ENCODE results near the gene ZNF333. TPM values are rescaled to one million over a fixed set of nuclear protein-coding genes. Genes with fewer than 3 reads are reported as not detected.

The ZNF333 gene
- polyA plus RNA-seq, 3 donors = 7.6 to 43.0 (median 9.3) TPM

GRCh38 chr19:14731200-14731599, 41.4 kb downstream of the ZNF333 start:
- 93% methylated on average over 9 of the region's 10 CpGs for WGBS (ENCODE audit: insufficient coverage)
- Histone ChIP-seq H2AFZ (ENCODE audit: insufficient read depth, low read depth, low read length, poor library complexity, severe bottlenecking) (no peak overlapping the region), H3K27me3 (ENCODE audit: control insufficient read depth in 2 of 2, insufficient read depth in 2 of 2, low read length in 2 of 2) (no peaks in the 10 kb centered on the region), H3K4me3 (replicated peaks in 1 of 3; ENCODE audit: low read depth in 2 of 3, low read length in 3 of 3) (no peak overlapping the region), H3K27ac (ENCODE audit: low read depth in 1 of 2, low read length in 2 of 2) (no peak overlapping the region), H3K4me2 (replicated peaks; ENCODE audit: extremely low read depth, low read length, poor library complexity, severe bottlenecking) (no peak overlapping the region), H3K36me3 (replicated peaks in 1 of 2; ENCODE audit: control insufficient read depth in 1 of 2, insufficient read depth in 2 of 2, low read length in 2 of 2) (peaks cover 14 to 21% of the 10 kb centered on the region in 2 donors), H3K9me3 (replicated peaks in 1 of 2; ENCODE audit: control insufficient read depth in 1 of 2, insufficient read depth in 1 of 2, low read length in 2 of 2) (peaks cover 31 to 32% of the 10 kb centered on the region in 2 donors), H4K20me1 (ENCODE audit: insufficient read depth, low read length) (peaks cover 33% of the 10 kb centered on the region), H3K9ac (ENCODE audit: insufficient read depth, low read length, poor library complexity, severe bottlenecking) (no peak overlapping the region), H3K79me2 (ENCODE audit: insufficient read depth, low read length) (no peaks in the 10 kb centered on the region), H3K4me1 (ENCODE audit: control insufficient read depth in 1 of 2, insufficient read depth in 2 of 2, low read length in 2 of 2) (no peaks in the 10 kb centered on the region)
- intact Hi-C loops (cut with micrococcal nuclease) = no loop called here
- no peak for DNase-seq
- H3K27ac Mint-ChIP-seq = no peak overlapping the region
- H3K27me3 Mint-ChIP-seq (ENCODE audit: low read depth in 3 of 3) = peaks cover 0 to 1% (median 0%) of the 10 kb centered on the region in 3 donors
- H3K9me3 Mint-ChIP-seq = peaks cover 27 to 46% (median 41%) of the 10 kb centered on the region in 7 donors
- TF ChIP-seq CTCF (IDR thresholded peaks at IDR 0.05) = no peak
- no peak overlapping the region for H3K4me3 Mint-ChIP-seq
- H3K4me1 Mint-ChIP-seq = no peaks in the 10 kb centered on the region
- H3K36me3 Mint-ChIP-seq = peaks cover 12 to 20% of the 10 kb centered on the region in 2 donors

- H3K4me2 ChIP-seq (replicated peaks; ENCODE audit: extremely low read depth, low read length, poor library complexity, severe bottlenecking) = no peak overlapping the region
- no peaks in the 10 kb centered on the region for H3K4me1 Mint-ChIP-seq
- peaks cover 21 to 32% (median 29%) of the 10 kb centered on the region in 7 donors for H3K9me3 Mint-ChIP-seq
These were observed 42.7 kb downstream of the ZNF333 start for GRCh38 chr19:14732510-14732909.

More at GRCh38 chr19:14732510-14732909, 42.7 kb downstream of the ZNF333 start:
- Histone ChIP-seq H3K4me1 (ENCODE audit: control insufficient read depth in 1 of 2, insufficient read depth in 2 of 2, low read length in 2 of 2) (no peaks in the 10 kb centered on the region), H4K20me1 (ENCODE audit: insufficient read depth, low read length) (peaks cover 38% of the 10 kb centered on the region), H3K9ac (ENCODE audit: insufficient read depth, low read length, poor library complexity, severe bottlenecking) (no peak overlapping the region), H3K27me3 (ENCODE audit: control insufficient read depth in 2 of 2, insufficient read depth in 2 of 2, low read length in 2 of 2) (no peaks in the 10 kb centered on the region), H3K4me3 (replicated peaks in 1 of 3; ENCODE audit: low read depth in 2 of 3, low read length in 3 of 3) (no peak overlapping the region), H3K27ac (ENCODE audit: low read depth in 1 of 2, low read length in 2 of 2) (no peak overlapping the region), H3K36me3 (replicated peaks in 1 of 2; ENCODE audit: control insufficient read depth in 1 of 2, insufficient read depth in 2 of 2, low read length in 2 of 2) (peaks cover 21 to 27% of the 10 kb centered on the region in 2 donors), H3K9me3 (replicated peaks in 1 of 2; ENCODE audit: control insufficient read depth in 1 of 2, insufficient read depth in 1 of 2, low read length in 2 of 2) (peaks cover 19% of the 10 kb centered on the region in 2 donors), H3K79me2 (ENCODE audit: insufficient read depth, low read length) (no peaks in the 10 kb centered on the region), H2AFZ (ENCODE audit: insufficient read depth, low read depth, low read length, poor library complexity, severe bottlenecking) (no peak overlapping the region)
- peak overlapping the region in 1 of 7 donors; percentile 10 for H3K27ac Mint-ChIP-seq
- no peak for DNase-seq
- H3K4me3 Mint-ChIP-seq = no peak overlapping the region
- peaks cover 0 to 1% (median 0%) of the 10 kb centered on the region in 3 donors for H3K27me3 Mint-ChIP-seq (ENCODE audit: low read depth in 3 of 3)
- peaks cover 16 to 26% of the 10 kb centered on the region in 2 donors for H3K36me3 Mint-ChIP-seq
- TF ChIP-seq CTCF (IDR thresholded peaks at IDR 0.05) = no peak
- intact Hi-C loops (cut with micrococcal nuclease) = no loop called here
